Liver (tissue), 9 donors: ENCODE measurements around the gene PPID. TPM values are rescaled to one million over a fixed set of nuclear protein-coding genes. Genes with fewer than 3 reads are reported as not detected.

Source experiments
- DNase-seq: peaks from one replicate; pipeline ENCODE4 v3.0.0-alpha.2; 2017; ENCODE audit warnings: low spot score
- H3K27ac ChIP-seq, 2 donors: one replicate each; pipeline ENCODE4 v1.7.0; 2013; ENCODE audit warnings: inconsistent platforms in 2 of 2, low read length in 2 of 2, control low read depth in 1 of 2, low read depth in 1 of 2, mild to moderate bottlenecking in 1 of 2
- H3K27me3 ChIP-seq, 4 donors: one replicate each; pipeline versions ENCODE4 v1.6.1 to v1.7.0; 2013; ENCODE audit warnings: low read length in 3 of 4, inconsistent platforms in 1 of 4, mild to moderate bottlenecking in 1 of 4, moderate library complexity in 1 of 4; ENCODE audit not compliant: control insufficient read depth in 4 of 4, insufficient read depth in 4 of 4
- H3K36me3 ChIP-seq, 4 donors: one replicate each; pipeline versions ENCODE4 v1.6.1 to v1.7.0; 2013; ENCODE audit warnings: low read length in 3 of 4, mild to moderate bottlenecking in 3 of 4, low read depth in 1 of 4, moderate library complexity in 1 of 4; ENCODE audit not compliant: control insufficient read depth in 4 of 4, insufficient read depth in 3 of 4
- H3K4me1 ChIP-seq, 4 donors: one replicate each; pipeline versions ENCODE4 v1.6.1 to v1.7.0; 2013; ENCODE audit warnings: low read length in 3 of 4, mild to moderate bottlenecking in 3 of 4, moderate library complexity in 1 of 4; ENCODE audit not compliant: control insufficient read depth in 4 of 4, insufficient read depth in 4 of 4
- H3K4me3 ChIP-seq, 3 donors: one replicate each; pipeline versions ENCODE4 v1.6.1 to v1.7.0; 2013; ENCODE audit warnings: low read length in 3 of 3, control low read depth in 1 of 3, low read depth in 1 of 3, mild to moderate bottlenecking in 1 of 3
- H3K9ac ChIP-seq, 2 donors: one replicate each; pipeline ENCODE4 v1.7.0; 2013; ENCODE audit warnings: low read length in 2 of 2, mild to moderate bottlenecking in 2 of 2, moderate library complexity in 2 of 2, control low read depth in 1 of 2, low read depth in 1 of 2
- H3K9me3 ChIP-seq, 4 donors: one replicate each; pipeline versions ENCODE4 v1.6.1 to v1.7.0; 2013; ENCODE audit warnings: low read length in 3 of 4; ENCODE audit not compliant: control insufficient read depth in 4 of 4
- CTCF ChIP-seq: fragments of 150-350 bp; IDR thresholded peaks from 2 replicates; pipeline ENCODE4 v1.5.1; 2017; ENCODE audit warnings: improper control_type of control experiment, low read depth, low read length; ENCODE audit not compliant: missing input control
- EGR1 ChIP-seq, 2 donors: IDR thresholded peaks; 2 replicates each; pipeline ENCODE4 v1.6.1; 2016 to 2018; ENCODE audit warnings: antibody characterized with exemption in 2 of 2, low read depth in 2 of 2
- FOXA1 ChIP-seq: IDR thresholded peaks from 2 replicates; pipeline ENCODE4 v1.6.1; 2016; ENCODE audit warnings: antibody characterized with exemption
- FOXA2 ChIP-seq: IDR thresholded peaks from 2 replicates; pipeline ENCODE4 v1.6.1; 2016; ENCODE audit warnings: antibody characterized with exemption
- GABPA ChIP-seq, 2 donors: IDR thresholded peaks in 1 of 2; conservative IDR thresholded peaks in 1 of 2; 2 replicates each; pipeline ENCODE4 v1.6.1; 2016; ENCODE audit warnings: antibody characterized with exemption in 2 of 2, mild to moderate bottlenecking in 1 of 2, moderate library complexity in 1 of 2
- HNF4A ChIP-seq, 2 donors: conservative IDR thresholded peaks; 2 replicates each; pipeline ENCODE4 v1.6.1; 2016; ENCODE audit warnings: antibody characterized with exemption in 2 of 2, mild to moderate bottlenecking in 2 of 2
- HNF4G ChIP-seq: IDR thresholded peaks from 2 replicates; pipeline ENCODE4 v1.6.1; 2016; ENCODE audit warnings: antibody characterized with exemption
- JUND ChIP-seq, 2 donors: IDR thresholded peaks; 2 replicates each; pipeline ENCODE4 v1.6.1; 2016; ENCODE audit warnings: antibody characterized with exemption in 2 of 2
- MAX ChIP-seq: IDR thresholded peaks from 2 replicates; pipeline ENCODE4 v1.6.1; 2016; ENCODE audit warnings: antibody characterized with exemption
- NR2F2 ChIP-seq: IDR thresholded peaks from 2 replicates; pipeline ENCODE4 v1.6.1; 2016; ENCODE audit warnings: antibody characterized with exemption
- RAD21 ChIP-seq, 2 donors: IDR thresholded peaks; 2 replicates each; pipeline ENCODE4 v1.6.1; 2016; ENCODE audit warnings: antibody characterized with exemption in 2 of 2, mild to moderate bottlenecking in 2 of 2
- RXRA ChIP-seq, 2 donors: IDR thresholded peaks; 2 replicates each; pipeline ENCODE4 v1.6.1; 2017 to 2018; ENCODE audit warnings: antibody characterized with exemption in 2 of 2, mild to moderate bottlenecking in 1 of 2
- SP1 ChIP-seq: IDR thresholded peaks from 2 replicates; pipeline ENCODE4 v1.6.1; 2018; ENCODE audit warnings: antibody characterized with exemption, mild to moderate bottlenecking
- TAF1 ChIP-seq: conservative IDR thresholded peaks from 2 replicates; pipeline ENCODE4 v1.6.1; 2016; ENCODE audit warnings: antibody characterized with exemption, mild to moderate bottlenecking
- YY1 ChIP-seq: IDR thresholded peaks from 2 replicates; pipeline ENCODE4 v1.6.1; 2016; ENCODE audit warnings: antibody characterized with exemption, mild to moderate bottlenecking
- ZBTB33 ChIP-seq: IDR thresholded peaks from 2 replicates; pipeline ENCODE4 v1.6.1; 2016; ENCODE audit warnings: antibody characterized with exemption
- WGBS: extraction: QIAGEN DNeasy Blood & Tissue Kit; methylation state at CpG from one replicate; pipeline ENCODE4 v1.1.7; 2013; 5-methylcytosine and 5-hydroxymethylcytosine counted together
- polyA plus RNA-seq, 2 donors: library from polyadenylated mRNA; stranded (reverse) in 1 of 2; unstranded in 1 of 2; fragments of 200-250 nt in 1 of 2; fragments of >200 nt in 1 of 2; fragmentation: Nextera tagmentation in 1 of 2; extraction: Ambion mirVana in 1 of 2; gene quantifications; one replicate each; pipeline versions ENCODE4 v1.2.1 to v1.2.3, GENCODE V29; 2013 to 2015
- total RNA-seq, 2 donors: library from RNA; depleted of rRNA; stranded (reverse); fragments of >200 nt; gene quantifications; one replicate each; pipeline ENCODE4 v1.2.3, GENCODE V29; 2014
- TF ChIP-seq, protein P1 (sequence below): IDR thresholded peaks from 2 replicates; pipeline ENCODE4 v1.6.1; 2016; ENCODE audit warnings: antibody characterized with exemption
- TF ChIP-seq, protein P2 (sequence below): IDR thresholded peaks from 2 replicates; pipeline ENCODE4 v1.6.1; 2016; ENCODE audit warnings: antibody characterized with exemption, mild to moderate bottlenecking
- donor health status: healthy.
- donor health status: healthy.
- donor health status: healthy.
- donor health status: healthy.
- donor health status: healthy.

The PPID gene
- total and polyA plus RNA-seq, 4 donors: 14.8 to 53.6 (median 15.9) TPM

- no peak for TF ChIP-seq RAD21 (IDR thresholded peaks at IDR 0.05)
- TF ChIP-seq FOXA1: no peak
- TF ChIP-seq RXRA (IDR thresholded peaks at IDR 0.05): no peak
- no peak for TF ChIP-seq FOXA2
- TF ChIP-seq NR2F2: no peak
- TF ChIP-seq EGR1 (IDR thresholded peaks at IDR 0.05; ENCODE audit: low read depth in 2 of 2): no peak
- TF ChIP-seq, protein P1, sequence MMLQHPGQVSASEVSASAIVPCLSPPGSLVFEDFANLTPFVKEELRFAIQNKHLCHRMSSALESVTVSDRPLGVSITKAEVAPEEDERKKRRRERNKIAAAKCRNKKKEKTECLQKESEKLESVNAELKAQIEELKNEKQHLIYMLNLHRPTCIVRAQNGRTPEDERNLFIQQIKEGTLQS: no peak
- TF ChIP-seq MAX: no peak
- no peak for TF ChIP-seq YY1
- no peak for TF ChIP-seq ZBTB33
- no peak for TF ChIP-seq JUND (IDR thresholded peaks at IDR 0.05)
- TF ChIP-seq, protein P2, sequence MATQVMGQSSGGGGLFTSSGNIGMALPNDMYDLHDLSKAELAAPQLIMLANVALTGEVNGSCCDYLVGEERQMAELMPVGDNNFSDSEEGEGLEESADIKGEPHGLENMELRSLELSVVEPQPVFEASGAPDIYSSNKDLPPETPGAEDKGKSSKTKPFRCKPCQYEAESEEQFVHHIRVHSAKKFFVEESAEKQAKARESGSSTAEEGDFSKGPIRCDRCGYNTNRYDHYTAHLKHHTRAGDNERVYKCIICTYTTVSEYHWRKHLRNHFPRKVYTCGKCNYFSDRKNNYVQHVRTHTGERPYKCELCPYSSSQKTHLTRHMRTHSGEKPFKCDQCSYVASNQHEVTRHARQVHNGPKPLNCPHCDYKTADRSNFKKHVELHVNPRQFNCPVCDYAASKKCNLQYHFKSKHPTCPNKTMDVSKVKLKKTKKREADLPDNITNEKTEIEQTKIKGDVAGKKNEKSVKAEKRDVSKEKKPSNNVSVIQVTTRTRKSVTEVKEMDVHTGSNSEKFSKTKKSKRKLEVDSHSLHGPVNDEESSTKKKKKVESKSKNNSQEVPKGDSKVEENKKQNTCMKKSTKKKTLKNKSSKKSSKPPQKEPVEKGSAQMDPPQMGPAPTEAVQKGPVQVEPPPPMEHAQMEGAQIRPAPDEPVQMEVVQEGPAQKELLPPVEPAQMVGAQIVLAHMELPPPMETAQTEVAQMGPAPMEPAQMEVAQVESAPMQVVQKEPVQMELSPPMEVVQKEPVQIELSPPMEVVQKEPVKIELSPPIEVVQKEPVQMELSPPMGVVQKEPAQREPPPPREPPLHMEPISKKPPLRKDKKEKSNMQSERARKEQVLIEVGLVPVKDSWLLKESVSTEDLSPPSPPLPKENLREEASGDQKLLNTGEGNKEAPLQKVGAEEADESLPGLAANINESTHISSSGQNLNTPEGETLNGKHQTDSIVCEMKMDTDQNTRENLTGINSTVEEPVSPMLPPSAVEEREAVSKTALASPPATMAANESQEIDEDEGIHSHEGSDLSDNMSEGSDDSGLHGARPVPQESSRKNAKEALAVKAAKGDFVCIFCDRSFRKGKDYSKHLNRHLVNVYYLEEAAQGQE: no peak
- WGBS: 83% methylated on average over 6 of the region's 6 CpGs
- Histone ChIP-seq H3K9me3 (no peaks in the 10 kb centered on the region), H3K9ac (no peak overlapping the region), H3K27me3 (no peaks in the 10 kb centered on the region), H3K36me3 (no peaks in the 10 kb centered on the region), H3K4me3 (no peak overlapping the region), H3K4me1 (peaks cover 0 to 14% (median 6%) of the 10 kb centered on the region in 4 donors), H3K27ac (no peak overlapping the region)
- DNase-seq: no peak
These were observed 3.4 kb upstream of the PPID start for GRCh38 chr4:158726633-158727032.

DNA sequence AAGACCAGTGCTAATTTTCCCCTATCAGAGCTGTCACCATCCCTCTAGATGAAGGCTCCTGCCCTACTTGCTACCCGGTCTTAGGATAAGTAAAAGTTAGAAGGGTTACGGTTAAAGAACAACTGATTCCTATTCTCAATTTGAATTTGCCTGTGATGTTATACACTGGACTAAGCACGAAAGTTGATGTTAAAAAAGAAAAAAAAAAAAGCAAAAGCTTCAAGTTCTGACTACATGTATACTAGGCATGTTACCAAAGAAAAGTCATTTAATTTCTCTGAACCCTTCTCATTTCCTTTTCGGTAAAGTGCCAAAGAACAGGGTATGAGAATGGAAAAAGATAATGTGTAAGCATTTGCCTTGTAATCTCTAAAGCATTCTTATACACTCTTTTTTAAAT is 1.4 kb upstream of the PPID start:
- peaks cover 0 to 18% (median 6%) of the 10 kb centered on the region in 4 donors for H3K4me1 ChIP-seq
- no peak overlapping the region for H3K4me3 ChIP-seq
- no peaks in the 10 kb centered on the region for H3K9me3 ChIP-seq
- 84% methylated on average over 4 of the region's 4 CpGs for WGBS
- H3K27ac ChIP-seq: no peak overlapping the region
- peaks cover 0 to 10% (median 7%) of the 10 kb centered on the region in 4 donors for H3K36me3 ChIP-seq
- H3K27me3 ChIP-seq: no peaks in the 10 kb centered on the region
- no peak for DNase-seq
- H3K9ac ChIP-seq: no peak overlapping the region
- TF ChIP-seq HNF4A (conservative IDR thresholded peaks at IDR 0.05): no peak
- no peak for TF ChIP-seq JUND (IDR thresholded peaks at IDR 0.05)
- TF ChIP-seq YY1: no peak
- TF ChIP-seq GABPA (IDR thresholded peaks at IDR 0.05 in 1 of 2, conservative IDR thresholded peaks at IDR 0.05 in 1 of 2): no peak
- TF ChIP-seq, protein P2: no peak
- TF ChIP-seq SP1: no peak
- TF ChIP-seq NR2F2: no peak
- no peak for TF ChIP-seq FOXA2
- TF ChIP-seq TAF1: no peak
- TF ChIP-seq HNF4G: no peak
- no peak for TF ChIP-seq CTCF
- TF ChIP-seq RXRA (IDR thresholded peaks at IDR 0.05): no peak
- TF ChIP-seq ZBTB33: no peak
- TF ChIP-seq EGR1 (IDR thresholded peaks at IDR 0.05; ENCODE audit: low read depth in 2 of 2): no peak
- TF ChIP-seq MAX: no peak
- no peak for TF ChIP-seq FOXA1
